BE2C (cell line): ENCODE data around the gene BDNF.
"Not testable (repeated sequence)": the region's sequence is repeated elsewhere in the genome, so short reads cannot be mapped to it uniquely, and the experiment has no call there.

ENCODE experiments used
- DNase-seq: peaks from one replicate; pipeline ENCODE4 v3.0.0-alpha.2; 2020
- H3K27me3 ChIP-seq: fragments of 250-450 bp; sonication (Bioruptor Pico); 2 replicates; pipeline ENCODE4 v1.5.1; 2020; ENCODE audit warnings: mild to moderate bottlenecking
- H3K36me3 ChIP-seq: fragments of 250-450 bp; sonication (Bioruptor Pico); 2 replicates; pipeline ENCODE4 v1.5.1; 2020; ENCODE audit warnings: mild to moderate bottlenecking
- H3K4me1 ChIP-seq: fragments of 250-450 bp; sonication (Bioruptor Pico); 2 replicates; pipeline ENCODE4 v1.5.1; 2020
- H3K4me3 ChIP-seq: 2 replicates; pipeline ENCODE4 v1.5.1; 2011; ENCODE audit warnings: low read depth, low read length
- H3K9me3 ChIP-seq: fragments of 250-450 bp; sonication (Bioruptor Pico); 2 replicates; pipeline ENCODE4 v1.5.1; 2020
- CTCF ChIP-seq: IDR thresholded peaks from 2 replicates; pipeline ENCODE4 v1.5.1; 2012; ENCODE audit warnings: mild to moderate bottlenecking, low read depth, low read length

The BDNF gene

GRCh38 chr11:27672836-27673464 lies 27.3 kb downstream of the BDNF start:
- no peak for TF ChIP-seq CTCF
- no peak for DNase-seq
- Histone ChIP-seq H3K4me1 (no peaks in the 10 kb centered on the region), H3K27me3 (no peaks in the 10 kb centered on the region), H3K4me3 (no peak overlapping the region), H3K9me3 (no peaks in the 10 kb centered on the region), H3K36me3 (no peaks in the 10 kb centered on the region)

- not testable (repeated sequence) for H3K36me3 ChIP-seq, H3K4me3 ChIP-seq, DNase-seq, H3K4me1 ChIP-seq, H3K9me3 ChIP-seq, H3K27me3 ChIP-seq
Observed at GRCh38 chr11:27665508-27666101, 34.6 kb downstream of the BDNF start.

- Histone ChIP-seq H3K4me1 (peaks cover under 1% of the 10 kb centered on the region), H3K36me3 (no peaks in the 10 kb centered on the region), H3K4me3 (no peak overlapping the region), H3K27me3 (no peaks in the 10 kb centered on the region), H3K9me3 (no peaks in the 10 kb centered on the region)
- TF ChIP-seq CTCF, result no peak
- DNase-seq, result no peak
Observed at GRCh38 chr11:27663326-27663725, 36.9 kb downstream of the BDNF start.

- Histone ChIP-seq H3K4me1 (peaks cover 4% of the 10 kb centered on the region), H3K9me3 (no peaks in the 10 kb centered on the region), H3K4me3 (no peak overlapping the region), H3K27me3 (no peaks in the 10 kb centered on the region), H3K36me3 (no peaks in the 10 kb centered on the region)
- DNase-seq, result no peak
- TF ChIP-seq CTCF, result no peak
Observed at GRCh38 chr11:27660171-27660570, 40.1 kb downstream of the BDNF start.

- H3K36me3 ChIP-seq, result no peaks in the 10 kb centered on the region
- no peaks in the 10 kb centered on the region for H3K9me3 ChIP-seq
- TF ChIP-seq CTCF, result no peak
- DNase-seq, result peak; percentile 17
- no peak overlapping the region for H3K4me3 ChIP-seq
- H3K27me3 ChIP-seq, result no peaks in the 10 kb centered on the region
- peaks cover 4% of the 10 kb centered on the region for H3K4me1 ChIP-seq
Observed at GRCh38 chr11:27658535-27659236, 41.6 kb downstream of the BDNF start.

- H3K4me3 ChIP-seq, result no peak overlapping the region
- no peaks in the 10 kb centered on the region for H3K9me3 ChIP-seq
- H3K4me1 ChIP-seq, result peaks cover 4% of the 10 kb centered on the region
- no peak for TF ChIP-seq CTCF
- no peak for DNase-seq
- H3K36me3 ChIP-seq, result no peaks in the 10 kb centered on the region
- no peaks in the 10 kb centered on the region for H3K27me3 ChIP-seq
Observed at GRCh38 chr11:27656806-27657483, 43.3 kb downstream of the BDNF start.
